OCI-LY1 (cell line): ENCODE results near the gene TAF4.

ENCODE experiments used
- CTCF ChIP-seq: fragments of 200-600 bp; sonication (generic), shearing (Covaris generic); IDR thresholded peaks from 2 replicates; pipeline ENCODE4 v1.5.1; 2017; ENCODE audit warnings: mild to moderate bottlenecking, antibody characterized with exemption, low read length, moderate library complexity, mixed read lengths
- EZH2 ChIP-seq: fragments of 200-600 bp; sonication (generic), shearing (Covaris generic); IDR thresholded peaks from 2 replicates; pipeline ENCODE4 v1.8.0; 2017; ENCODE audit warnings: borderline replicate concordance, mixed run types, mild to moderate bottlenecking, antibody characterized with exemption, low read length, moderate library complexity, mixed read lengths

DNA sequence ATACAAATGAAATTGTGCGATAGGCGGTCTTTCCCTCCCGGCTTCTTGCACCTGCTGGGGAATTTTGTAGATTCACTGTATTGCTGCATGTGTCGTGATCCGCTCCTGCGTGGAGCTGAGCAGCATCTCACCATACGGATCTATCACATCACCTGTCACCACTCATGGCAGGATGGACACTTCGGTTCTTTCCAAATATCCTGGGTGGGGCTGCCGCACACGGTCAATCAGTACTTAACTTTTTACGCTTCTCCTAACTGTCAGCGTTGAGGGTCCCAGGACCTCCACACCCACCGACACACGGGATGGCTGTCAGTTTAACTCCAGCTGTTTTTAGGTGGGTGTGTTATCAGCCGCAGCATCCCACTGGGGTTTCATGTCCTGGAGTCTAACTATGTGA, 19.2 kb downstream of the TAF4 start:
- TF ChIP-seq CTCF (no peak), EZH2 (no peak)
